GM12865 (cell line): ENCODE results near the gene ACAP1.
A peak's percentile ranks its signal among the peaks of the same experiment; 100 is the strongest.

ENCODE experiments used
- DNase-seq: peaks from one replicate; pipeline ENCODE4 v3.0.0; 2010; ENCODE audit warnings: low read depth
- H3K4me3 ChIP-seq: 2 replicates; pipeline ENCODE4 v1.5.1; 2011; ENCODE audit warnings: mild to moderate bottlenecking, low read depth, low read length, control low read depth
- CTCF ChIP-seq: IDR thresholded peaks from 2 replicates; pipeline ENCODE4 v1.5.1; 2011; ENCODE audit warnings: low read length, control low read depth, low read depth, inconsistent platforms; ENCODE audit not compliant: insufficient read depth; ENCODE audit errors: missing control alignments

The ACAP1 gene

GRCh38 chr17:7325031-7325528 lies 11.2 kb upstream of the ACAP1 start:
- TF ChIP-seq CTCF: no peak
- no peak for DNase-seq
- H3K4me3 ChIP-seq: no peak overlapping the region

- H3K4me3 ChIP-seq: no peak overlapping the region
- TF ChIP-seq CTCF: no peak
- DNase-seq: no peak
Observed at GRCh38 chr17:7326186-7326585, 10.1 kb upstream of the ACAP1 start.

GRCh38 chr17:7327056-7327455 lies 9.3 kb upstream of the ACAP1 start:
- H3K4me3 ChIP-seq: no peak overlapping the region
- no peak for DNase-seq
- no peak for TF ChIP-seq CTCF

GRCh38 chr17:7327501-7327900 lies 8.8 kb upstream of the ACAP1 start:
- no peak overlapping the region for H3K4me3 ChIP-seq
- no peak for DNase-seq
- no peak for TF ChIP-seq CTCF

GRCh38 chr17:7328009-7328408 lies 8.3 kb upstream of the ACAP1 start:
- DNase-seq: no peak
- TF ChIP-seq CTCF: no peak
- H3K4me3 ChIP-seq: peak overlapping the region; percentile 74

- peak; percentile 51 for DNase-seq
- no peak for TF ChIP-seq CTCF
- peak within 1 kb of the TSS; percentile 74 for H3K4me3 ChIP-seq
Observed at GRCh38 chr17:7328840-7329373, 7.4 kb upstream of the ACAP1 start, which contains the start of gene NEURL4. Gene NEURL4 (minus strand): TSS chr17:7329335. CDS start chr17:7329312, 23 bp downstream.
